Left renal cortex interstitium (tissue), 4 donors: ENCODE results near the gene PHF21A. TPM values are rescaled to one million over a fixed set of nuclear protein-coding genes. Genes with fewer than 3 reads are reported as not detected.
"Not testable (repeated sequence)": the region's sequence is repeated elsewhere in the genome, so short reads cannot be mapped to it uniquely, and the experiment has no call there.

ENCODE experiments used
- DNase-seq, 4 donors: peaks; one replicate each; pipeline ENCODE4 v3.0.0-alpha.2; 2013; ENCODE audit warnings: low read depth in 4 of 4, low spot score in 2 of 4, missing footprints in 1 of 4
- polyA plus RNA-seq, 4 donors: library from polyadenylated mRNA; unstranded; fragments of 120-200 nt; gene quantifications; one replicate each; pipeline ENCODE4 v1.2.1, GENCODE V29; 2013; ENCODE audit not compliant: insufficient read length in 4 of 4

PHF21A gene
- polyA plus RNA-seq, 4 donors: 34.5 to 60.9 (median 51.7) TPM

GRCh38 chr11:46039990-46040389 lies 81.3 kb downstream of the PHF21A start:
- no peak for DNase-seq

- DNase-seq: no peak
These were observed 82.7 kb downstream of the PHF21A start for GRCh38 chr11:46038529-46038928.

DNA sequence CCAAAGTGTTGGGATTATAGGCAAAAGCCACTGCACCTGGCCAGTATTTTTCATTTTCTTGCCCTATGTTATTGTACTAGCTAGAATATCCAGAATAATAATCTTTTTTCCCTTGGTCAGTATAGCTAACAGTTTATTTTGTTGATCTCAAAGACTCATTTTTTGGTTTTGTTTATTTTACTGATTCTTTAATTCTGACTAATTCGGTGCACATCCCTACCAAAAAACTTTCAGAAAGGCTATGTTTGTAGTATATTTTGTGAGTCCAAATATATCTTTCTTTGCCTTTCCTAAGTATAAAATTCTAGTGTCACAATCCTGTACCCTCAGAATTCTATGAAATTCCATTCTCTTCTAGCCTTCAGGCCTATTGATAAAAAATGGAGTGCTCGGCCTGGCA lies 84.3 kb downstream of the PHF21A start:
- no peak for DNase-seq

GRCh38 chr11:46036009-46036408 lies 85.2 kb downstream of the PHF21A start:
- no peak for DNase-seq

GRCh38 chr11:46034041-46034440 lies 87.2 kb downstream of the PHF21A start:
- DNase-seq: no peak

- DNase-seq: no peak
These were observed 94.5 kb downstream of the PHF21A start for GRCh38 chr11:46026606-46027293.

DNA sequence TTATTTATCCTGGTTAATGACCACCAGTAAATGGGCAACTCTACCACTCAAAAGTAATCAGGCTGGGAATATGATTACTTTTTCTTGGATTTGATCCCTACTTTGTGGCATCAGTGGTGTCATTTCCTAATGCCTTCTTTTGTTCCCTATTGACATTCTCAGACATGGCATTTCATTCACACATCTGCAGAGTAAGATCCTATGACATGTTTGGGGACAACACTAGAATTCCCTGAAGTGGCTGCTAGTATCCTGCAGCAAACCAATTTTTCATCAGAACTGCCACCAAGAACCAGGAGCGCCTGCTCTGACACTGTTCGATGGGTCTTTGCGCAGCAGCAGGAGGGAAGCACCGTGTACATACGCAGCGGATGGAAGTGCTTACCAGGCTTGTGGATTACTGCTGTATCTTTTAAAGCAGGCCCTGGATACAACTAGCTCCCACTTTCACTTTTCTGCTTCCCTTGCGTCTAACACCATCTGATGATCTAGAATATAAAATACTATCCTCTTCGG lies 101.1 kb downstream of the PHF21A start:
- DNase-seq: no peak

DNA sequence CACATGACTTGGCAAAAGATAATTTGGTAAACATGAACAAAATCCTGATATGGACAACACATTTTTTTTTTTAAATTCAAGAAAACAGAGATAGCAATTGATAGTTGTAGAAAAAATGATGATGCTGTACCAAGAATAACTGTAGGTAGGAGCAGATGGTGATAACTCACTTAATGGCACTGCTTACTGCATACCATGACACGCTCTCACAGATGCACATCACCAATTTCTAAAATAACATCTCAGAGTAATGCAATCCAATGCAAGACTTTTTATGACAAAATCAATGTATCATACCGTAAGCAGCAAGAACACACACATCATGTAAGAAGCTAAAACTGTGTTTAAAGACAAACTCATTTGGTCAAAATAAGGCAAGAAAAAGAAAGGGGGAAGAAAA lies 102.6 kb downstream of the PHF21A start:
- DNase-seq: no peak

GRCh38 chr11:46017341-46017740 lies 103.9 kb downstream of the PHF21A start:
- DNase-seq: no peak

DNA sequence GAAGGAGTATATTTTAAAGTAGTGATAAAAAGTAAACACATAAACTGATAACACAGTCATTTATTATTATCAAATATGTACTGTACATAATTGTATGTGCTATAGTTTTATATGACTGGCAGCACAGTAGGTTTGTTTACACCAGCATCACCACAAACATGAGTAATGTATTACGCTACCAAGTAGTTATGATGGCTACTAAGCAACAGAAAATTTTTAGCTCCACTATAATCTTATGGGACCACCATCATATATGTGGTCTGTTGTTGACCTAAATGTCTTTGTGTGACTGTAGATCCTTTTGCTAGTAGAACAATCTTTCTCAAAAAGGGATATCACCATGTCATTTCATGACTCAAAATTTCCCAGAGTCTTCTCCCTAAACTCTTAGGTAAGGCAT lies 105.3 kb downstream of the PHF21A start:
- no peak for DNase-seq

- not testable (repeated sequence) for DNase-seq
These were observed 107.1 kb downstream of the PHF21A start for GRCh38 chr11:46014168-46014567.

GRCh38 chr11:46012185-46012584 lies 109.1 kb downstream of the PHF21A start:
- no peak for DNase-seq

GRCh38 chr11:46010100-46010499 lies 111.2 kb downstream of the PHF21A start:
- DNase-seq: no peak

GRCh38 chr11:46009647-46010046 lies 111.6 kb downstream of the PHF21A start:
- no peak for DNase-seq

DNA sequence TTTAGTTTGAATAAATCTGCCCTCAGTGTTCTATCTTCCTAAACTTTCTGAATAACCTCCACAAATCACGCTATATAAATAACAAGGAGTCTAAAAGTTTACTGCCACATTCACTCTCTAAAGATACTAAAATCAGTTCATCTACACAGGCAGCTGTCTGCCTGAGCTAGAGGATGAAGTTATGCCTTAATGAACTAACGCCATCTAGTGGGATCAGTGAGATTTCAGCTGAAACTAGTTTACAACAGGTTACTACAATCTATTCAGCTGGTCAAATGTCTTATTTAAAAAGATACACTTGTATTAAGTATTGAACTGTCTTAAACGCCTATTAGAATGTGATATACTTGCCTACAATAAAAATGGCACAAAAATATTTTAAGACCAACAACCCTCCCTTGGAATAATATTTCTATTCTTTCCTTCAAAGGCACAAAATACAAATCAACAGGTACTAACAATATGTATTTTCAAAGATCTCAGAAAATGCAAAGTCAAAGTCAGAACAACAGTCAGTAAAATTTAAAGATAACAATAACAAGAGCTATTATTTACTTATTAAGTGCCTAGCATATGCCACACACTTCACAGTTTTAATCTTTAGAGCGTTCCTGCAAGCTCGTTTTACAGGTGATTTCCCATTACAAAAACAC lies 114.7 kb downstream of the PHF21A start:
- DNase-seq: peak in 3 of 4 donors; percentile 22 to 63 (median 48)

DNA sequence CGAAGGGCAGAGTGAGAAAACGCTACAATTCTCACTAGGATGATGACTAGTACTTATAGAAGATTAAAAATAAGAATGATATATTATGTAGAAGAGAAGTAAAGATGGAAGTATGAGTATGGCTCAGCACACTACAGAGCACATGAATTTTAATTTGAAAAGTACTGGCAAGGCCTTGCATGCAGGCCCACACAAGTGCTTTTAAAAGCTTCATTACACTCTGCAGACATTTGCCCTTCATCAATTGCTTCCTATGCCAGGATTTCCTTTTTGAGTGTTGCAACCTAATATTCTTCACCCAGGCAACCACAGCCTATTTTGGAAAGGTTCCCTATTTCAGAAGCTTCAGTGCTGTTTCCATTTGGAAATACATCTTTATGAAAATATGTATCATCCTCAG lies 117.7 kb downstream of the PHF21A start:
- DNase-seq: no peak

- DNase-seq: no peak
These were observed 119.1 kb downstream of the PHF21A start for GRCh38 chr11:46002189-46002588.

DNA sequence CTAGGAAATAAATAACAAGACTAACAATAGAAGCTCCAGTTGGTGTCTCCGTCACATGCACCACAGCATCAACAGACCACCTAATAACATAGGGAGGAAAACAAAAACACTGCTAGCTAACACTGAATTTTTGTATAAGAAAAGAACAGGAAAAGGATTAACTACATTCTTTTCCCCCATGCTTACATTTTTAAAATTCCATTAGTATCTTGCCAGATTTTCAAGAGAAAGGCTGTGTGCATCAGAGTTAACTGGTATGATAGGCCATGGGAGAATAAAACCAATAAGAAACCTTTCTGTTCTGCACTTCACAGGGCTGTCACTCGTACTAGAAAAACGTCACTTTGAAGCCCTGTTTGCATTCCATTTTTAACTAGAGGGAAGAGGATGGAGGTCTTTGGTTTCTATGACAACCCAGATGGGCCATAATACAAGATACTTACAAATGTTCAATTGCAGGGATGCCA lies 119.8 kb downstream of the PHF21A start:
- DNase-seq: no peak

DNA sequence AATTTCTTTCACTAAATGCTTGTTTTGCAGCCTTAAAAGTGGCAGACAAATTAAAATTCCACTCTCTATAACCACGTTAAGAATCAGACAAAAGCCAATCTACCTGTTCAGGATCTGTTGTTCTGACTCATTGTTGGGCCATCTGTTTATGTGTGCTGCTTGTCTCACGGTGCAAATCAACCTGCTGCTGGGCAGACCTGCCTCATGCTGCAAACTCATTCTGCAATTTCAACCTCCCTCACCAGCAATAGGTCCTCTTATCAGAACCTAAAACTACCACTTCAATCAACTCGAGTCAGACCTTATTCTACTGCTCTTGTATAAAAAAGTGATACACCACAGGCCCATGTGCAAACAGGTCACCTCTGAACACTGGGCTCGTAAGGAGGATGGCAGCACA lies 123.7 kb downstream of the PHF21A start:
- DNase-seq: no peak

- no peak for DNase-seq
These were observed 125.9 kb downstream of the PHF21A start for GRCh38 chr11:45995342-45995734.

DNA sequence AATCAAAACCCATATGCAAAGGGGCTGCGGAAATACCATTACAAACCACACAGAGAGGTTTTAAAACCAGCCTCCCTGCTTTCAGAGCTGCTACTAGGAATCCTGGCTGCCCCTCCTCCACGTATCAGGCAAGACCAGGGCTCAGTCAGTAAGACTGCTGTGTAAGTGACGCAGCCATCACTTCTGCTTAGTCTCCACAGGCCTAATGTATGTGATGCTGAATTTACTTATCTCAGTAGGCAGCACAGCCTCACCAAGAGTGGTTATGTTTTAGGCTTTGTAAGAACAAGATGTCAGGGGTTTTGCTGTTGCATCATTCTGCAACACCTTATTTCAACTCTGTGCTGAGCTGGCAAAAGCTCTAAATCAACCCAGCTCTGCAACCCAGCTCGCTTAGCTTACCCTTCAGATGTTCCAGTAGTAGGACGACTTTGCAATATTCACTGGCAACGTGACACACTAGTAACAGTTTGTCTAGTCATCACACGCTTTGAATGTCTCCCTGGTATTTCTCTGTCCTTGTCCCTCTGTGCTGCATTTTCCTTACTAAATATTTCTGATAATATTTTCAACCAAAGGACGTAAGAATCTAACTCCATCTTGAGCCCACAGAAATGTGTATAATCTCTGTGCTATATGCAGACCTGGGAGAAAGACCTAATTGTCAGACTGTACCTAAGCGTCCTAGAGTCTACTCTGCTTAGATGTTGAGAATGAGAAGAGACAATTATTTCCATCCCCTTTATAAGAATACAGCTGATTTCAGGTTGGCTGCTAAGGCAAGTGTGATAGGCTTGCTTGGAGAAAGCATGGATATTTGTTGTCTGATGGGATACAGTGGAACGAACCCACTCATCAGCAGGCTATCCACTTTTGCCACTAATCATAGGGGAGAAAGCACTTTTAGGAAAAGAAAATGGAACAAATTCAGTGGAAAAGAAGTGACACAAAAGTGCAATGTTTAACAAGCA lies 126.6 kb downstream of the PHF21A start:
- DNase-seq: no peak
